H1 (cell line): ENCODE results near the gene KLHL26. TPM values are rescaled to one million over a fixed set of nuclear protein-coding genes. Genes with fewer than 3 reads are reported as not detected.

ENCODE experiments used
- CTCF ChIA-PET: fragments of 300-600 bp; sonication (Branson Sonifier 250); formaldehyde crosslinking; loops from one replicate; lab custom pipeline; 2021; ENCODE audit not compliant: partially characterized antibody; lab: Charles Lee
- POLR2A ChIA-PET: fragments of 300-600 bp; sonication (Branson Sonifier 250); formaldehyde crosslinking; loops from one replicate; lab custom pipeline; 2021; ENCODE audit warnings: inconsistent platforms; ENCODE audit not compliant: partially characterized antibody; lab: Charles Lee
- DNase-seq, 2 experiments: peaks; one replicate each; pipeline versions ENCODE4 v3.0.0 to v3.0.0-alpha.2; 2010 to 2022; ENCODE audit warnings: low spot score in 2 of 2, low read depth in 1 of 2, mixed read lengths in 1 of 2
- FAIRE-seq: peaks from 2 replicates; lab custom pipeline; 2011; peaks lifted over from hg19 to GRCh38; lab: Jason Lieb, UNC
- H2AFZ ChIP-seq: 2 replicates; pipeline ENCODE4 v1.8.1; 2012; ENCODE audit warnings: low read length, inconsistent platforms
- H2AK5ac ChIP-seq: 2 replicates; pipeline ENCODE4 v1.6.1; 2013; ENCODE audit warnings: low read depth, low read length
- H2BK120ac ChIP-seq: replicated peaks from 2 replicates; pipeline ENCODE3; 2013; ENCODE audit warnings: low read depth, low read length, inconsistent platforms
- H2BK12ac ChIP-seq: 2 replicates; pipeline ENCODE4 v1.6.1; 2013; ENCODE audit warnings: low read depth, low read length
- H2BK15ac ChIP-seq: 2 replicates; pipeline ENCODE4 v1.6.1; 2013; ENCODE audit warnings: low read length
- H2BK20ac ChIP-seq: 2 replicates; pipeline ENCODE4 v1.6.1; 2013; ENCODE audit warnings: low read length
- H2BK5ac ChIP-seq: 2 replicates; pipeline ENCODE4 v1.6.1; 2013; ENCODE audit warnings: low read depth, low read length
- H3K14ac ChIP-seq: 2 replicates; pipeline ENCODE4 v1.6.1; 2013; ENCODE audit warnings: inconsistent platforms; ENCODE audit not compliant: insufficient read length
- H3K18ac ChIP-seq: 2 replicates; pipeline ENCODE4 v1.6.1; 2013; ENCODE audit warnings: low read length; ENCODE audit errors: extremely low read depth
- H3K23ac ChIP-seq: 2 replicates; pipeline ENCODE4 v1.6.1; 2013; ENCODE audit warnings: inconsistent platforms; ENCODE audit not compliant: insufficient read length
- H3K23me2 ChIP-seq: 2 replicates; pipeline ENCODE4 v1.6.1; 2013; ENCODE audit warnings: low read depth, low read length
- H3K27ac ChIP-seq: 2 replicates; pipeline ENCODE4 v1.6.1; 2011; ENCODE audit warnings: low read depth, low read length, inconsistent platforms
- H3K27me3 ChIP-seq, 4 experiments: replicated peaks in 1 of 4; 1 replicate in 1 of 4; 2 replicates in 3 of 4; pipeline versions ENCODE4 v1.6.1 to v1.8.1; 2011 to 2013; ENCODE audit warnings: low read length in 3 of 4, mild to moderate bottlenecking in 3 of 4, inconsistent platforms in 2 of 4, mixed read lengths in 2 of 4, moderate library complexity in 1 of 4; ENCODE audit not compliant: control insufficient read depth in 3 of 4, insufficient read depth in 3 of 4; ENCODE audit errors: extremely low read depth in 1 of 4
- H3K36me3 ChIP-seq, 4 experiments: 2 replicates each; pipeline versions ENCODE4 v1.6.1 to v1.8.1; 2011 to 2013; ENCODE audit warnings: mild to moderate bottlenecking in 4 of 4, low read length in 3 of 4, moderate library complexity in 2 of 4, control low read depth in 1 of 4, inconsistent platforms in 1 of 4; ENCODE audit not compliant: insufficient read depth in 4 of 4, control insufficient read depth in 2 of 4
- H3K4ac ChIP-seq: replicated peaks from 2 replicates; pipeline ENCODE3; 2013; ENCODE audit warnings: low read length, low read depth, mixed read lengths, inconsistent platforms; ENCODE audit not compliant: insufficient read length
- H3K4me1 ChIP-seq, 4 experiments: replicated peaks in 1 of 4; 1 replicate in 1 of 4; 2 replicates in 3 of 4; pipeline versions ENCODE4 v1.6.1 to v1.8.1; 2011 to 2013; ENCODE audit warnings: low read length in 3 of 4, inconsistent platforms in 2 of 4, mixed read lengths in 1 of 4; ENCODE audit not compliant: insufficient read depth in 4 of 4, control insufficient read depth in 3 of 4
- H3K4me2 ChIP-seq, 2 experiments: 2 replicates each; pipeline versions ENCODE4 v1.6.1 to v1.8.1; 2011 to 2013; ENCODE audit warnings: low read depth in 2 of 2, low read length in 2 of 2, control low read depth in 1 of 2, inconsistent platforms in 1 of 2, mild to moderate bottlenecking in 1 of 2; ENCODE audit not compliant: insufficient read depth in 1 of 2
- H3K4me3 ChIP-seq, 4 experiments: fragments of 200-600, 300-600 bp in 1 of 4; sonication (generic), shearing (Covaris generic), sonication (Bioruptor Twin) in 1 of 4; 2 replicates each; pipeline versions ENCODE4 v1.5.1 to v1.8.1; 2011 to 2016; ENCODE audit warnings: low read length in 4 of 4, low read depth in 3 of 4, control low read depth in 2 of 4, inconsistent platforms in 2 of 4, mild to moderate bottlenecking in 2 of 4, mixed read lengths in 1 of 4, moderate library complexity in 1 of 4; ENCODE audit not compliant: insufficient read depth in 2 of 4; ENCODE audit errors: extremely low read depth in 1 of 4
- H3K56ac ChIP-seq: replicated peaks from 2 replicates; pipeline ENCODE3; 2013; ENCODE audit warnings: low read depth, mild to moderate bottlenecking, mixed read lengths, low read length, inconsistent platforms; ENCODE audit not compliant: insufficient read length
- H3K79me1 ChIP-seq: 2 replicates; pipeline ENCODE4 v1.6.1; 2013; ENCODE audit warnings: low read depth, low read length, control low read depth
- H3K79me2 ChIP-seq, 2 experiments: 2 replicates each; pipeline versions ENCODE4 v1.6.1 to v1.8.1; 2012 to 2013; ENCODE audit warnings: low read length in 2 of 2, mild to moderate bottlenecking in 2 of 2, inconsistent platforms in 1 of 2; ENCODE audit not compliant: insufficient read depth in 2 of 2, control insufficient read depth in 1 of 2
- H3K9ac ChIP-seq, 4 experiments: replicated peaks in 1 of 4; 1 replicate in 1 of 4; 2 replicates in 3 of 4; pipeline versions ENCODE4 v1.6.1 to v1.8.1; 2011 to 2013; ENCODE audit warnings: low read depth in 3 of 4, low read length in 3 of 4, control low read depth in 2 of 4, mild to moderate bottlenecking in 2 of 4, moderate library complexity in 2 of 4, inconsistent platforms in 1 of 4; ENCODE audit errors: extremely low read depth in 1 of 4
- H3K9me3 ChIP-seq, 2 experiments: 2 replicates each; pipeline versions ENCODE4 v1.6.1 to v1.8.1; 2012 to 2013; ENCODE audit warnings: mild to moderate bottlenecking in 2 of 2, moderate library complexity in 2 of 2, control low read depth in 1 of 2, inconsistent platforms in 1 of 2, low read depth in 1 of 2, low read length in 1 of 2, mixed read lengths in 1 of 2; ENCODE audit not compliant: insufficient read depth in 2 of 2
- H4K20me1 ChIP-seq, 2 experiments: replicated peaks in 1 of 2; 2 replicates each; pipeline versions ENCODE3 to v1.8.1; 2011 to 2013; ENCODE audit warnings: inconsistent platforms in 2 of 2, low read length in 2 of 2, mild to moderate bottlenecking in 1 of 2; ENCODE audit not compliant: insufficient read depth in 2 of 2, control insufficient read depth in 1 of 2
- H4K5ac ChIP-seq: 2 replicates; pipeline ENCODE4 v1.6.1; 2013; ENCODE audit warnings: low read length, low read depth, mixed read lengths, inconsistent platforms; ENCODE audit not compliant: insufficient read length
- H4K8ac ChIP-seq: 2 replicates; pipeline ENCODE4 v1.8.0; 2013; ENCODE audit warnings: mild to moderate bottlenecking, moderate library complexity, low read length, inconsistent platforms; ENCODE audit not compliant: insufficient read depth; ENCODE audit errors: extremely low read depth
- H4K91ac ChIP-seq: replicated peaks from 2 replicates; pipeline ENCODE3; 2013; ENCODE audit warnings: low read length, mixed read lengths, inconsistent platforms; ENCODE audit not compliant: insufficient read length
- CBX8 ChIP-seq: fragments of 300-800, 300-1000 bp; sonication (generic); IDR thresholded peaks from 2 replicates; pipeline ENCODE4 v1.7.1; 2016; ENCODE audit warnings: low read depth, low read length, borderline replicate concordance
- HDAC6 ChIP-seq: IDR thresholded peaks from one replicate; pipeline ENCODE4 v1.7.1; 2012; ENCODE audit warnings: low read depth, mild to moderate bottlenecking, inconsistent platforms, low read length, moderate library complexity
- POLR2A ChIP-seq, 2 experiments: IDR thresholded peaks; 1 replicate in 1 of 2; 2 replicates in 1 of 2; pipeline ENCODE4 v1.6.1; 2011; ENCODE audit warnings: low read depth in 2 of 2, low read length in 2 of 2, mild to moderate bottlenecking in 2 of 2; ENCODE audit errors: control extremely low read depth in 1 of 2
- WGBS, 2 experiments: shearing (Covaris generic) in 1 of 2; methylation state at CpG; one replicate each; pipeline versions ENCODE4 v1.1.6 to v1.1.7; 2013 to 2015; ENCODE audit warnings: low lambda C conversion rate in 2 of 2, mixed read lengths in 2 of 2, inconsistent platforms in 1 of 2, low coverage in 1 of 2, missing lambda C conversion rate in 1 of 2; ENCODE audit not compliant: insufficient replicate concordance in 2 of 2, insufficient coverage in 1 of 2, insufficient read length in 1 of 2; ENCODE audit errors: extremely low coverage in 1 of 2, missing lambda C conversion rate in 1 of 2; 5-methylcytosine and 5-hydroxymethylcytosine counted together
- polyA plus RNA-seq, 7 experiments: library from polyadenylated mRNA; depleted of rRNA in 3 of 7; stranded (reverse) in 5 of 7; unstranded in 2 of 7; fragments of >200 nt in 5 of 7; fragments of 200-250 nt in 2 of 7; gene quantifications; 1 replicate in 5 of 7; 2 replicates in 1 of 7; 4 replicates in 1 of 7; pipeline versions ENCODE4 v1.2.1 to v1.2.3, GENCODE V29; 2011 to 2013; ENCODE audit warnings: missing spikeins in 2 of 7, mixed read lengths in 2 of 7
- total RNA-seq: library from RNA; stranded (reverse); fragmentation: NEBNext Ultra II Directional; extraction: Animal tissue kit (Norgen Biotek cat#: 25700); gene quantifications from 2 replicates; pipeline ENCODE4 v1.2.1, GENCODE V29; 2021

Gene KLHL26
- total and polyA plus RNA-seq, 2 of the 8 experiments (the other 6 are each of a cell fraction or from before 2014, with no cell fraction given), result 2.2 to 8.8 TPM

DNA sequence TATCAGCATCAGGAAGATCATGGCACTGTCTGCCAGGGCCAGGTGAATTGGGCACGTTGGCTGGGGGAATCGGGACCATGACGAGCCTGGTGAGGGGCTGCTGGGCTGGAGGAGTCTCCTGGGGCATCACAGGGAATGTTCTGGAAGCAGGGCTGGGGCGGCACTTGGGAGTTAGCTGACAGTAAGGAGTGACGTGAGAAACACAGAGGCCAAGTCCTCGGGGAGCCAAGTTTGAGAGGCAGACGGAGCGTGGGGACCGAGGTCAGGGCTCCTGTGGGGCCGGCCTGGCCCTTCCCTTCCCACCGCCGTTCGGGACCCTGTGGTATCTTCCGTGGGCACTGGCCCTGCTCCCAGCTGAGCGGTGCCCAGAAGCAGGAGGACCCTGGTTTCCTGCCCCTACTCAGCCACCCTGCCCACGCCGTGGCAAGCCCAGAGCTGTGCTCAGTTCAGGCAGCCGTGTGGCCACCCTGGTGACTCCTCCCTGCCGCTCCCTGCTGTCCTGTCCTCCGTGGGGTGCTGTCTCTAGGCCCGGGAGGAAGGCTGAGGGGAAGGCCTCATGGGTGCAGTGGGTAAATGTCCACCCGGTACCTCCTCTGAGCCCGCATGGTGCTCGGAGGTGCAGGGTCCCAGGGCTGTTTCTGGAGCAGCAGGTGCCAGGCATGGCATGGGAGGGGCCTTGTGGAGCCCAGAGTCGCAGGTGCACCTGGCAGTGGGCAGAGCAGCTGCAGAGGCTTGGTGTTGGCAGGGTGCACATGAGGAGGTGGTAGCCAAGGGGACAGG, 71.8 kb downstream of the KLHL26 start:
- Histone ChIP-seq H3K4me3 (no peak overlapping the region), H3K56ac (no peak overlapping the region), H3K4me2 (no peak overlapping the region), H2BK20ac (no peak overlapping the region), H2BK120ac (no peak overlapping the region), H3K18ac (no peak overlapping the region), H2BK15ac (no peak overlapping the region), H2AFZ (no peak overlapping the region), H4K20me1 (peaks cover 11 to 27% of the 10 kb centered on the region in 2 experiments), H3K27ac (no peak overlapping the region), H2BK12ac (0 out of 2 replicates have a peak overlapping the region, but pooled peaks have one; percentile 9), H4K91ac (no peak overlapping the region), H3K4me1 (no peaks in the 10 kb centered on the region; a peak in 2 of 7 replicates), H2BK5ac (no peak overlapping the region; the same call in 1 of the 2 replicates), H4K5ac (no peak overlapping the region), H3K23ac (no peak overlapping the region), H4K8ac (peak overlapping the region; percentile 25), H3K9ac (no peak overlapping the region), H3K23me2 (no peaks in the 10 kb centered on the region), H3K4ac (no peak overlapping the region), H2AK5ac (peak overlapping the region; percentile 53; the same call in 1 of the 2 replicates), H3K9me3 (no peaks in the 10 kb centered on the region), H3K79me2 (peaks cover 0 to 11% of the 10 kb centered on the region in 2 experiments; a peak in 1 of 4 replicates), H3K27me3 (no peaks in the 10 kb centered on the region), H3K14ac (no peak overlapping the region), H3K79me1 (peaks cover 6% of the 10 kb centered on the region), H3K36me3 (no peaks in the 10 kb centered on the region)
- POLR2A ChIA-PET, result no interaction called here
- no peak for FAIRE-seq
- WGBS, 2 experiments, result 88% methylated on average over 22 of the region's 25 CpGs; no CpG with 5 or more reads in 1 of the 2 experiments
- no peak for DNase-seq
- CTCF ChIA-PET, result interaction anchor here (0.5 kb wide), 1 partner anchor 18 kb away, joined by 3 read pairs; no protein-coding TSS in a partner anchor
- no peak for TF ChIP-seq HDAC6
- no peak for TF ChIP-seq CBX8
- TF ChIP-seq POLR2A (IDR thresholded peaks at IDR 0.05; ENCODE audit: control extremely low read depth in 1 of 2, low read depth in 2 of 2, low read length in 2 of 2), result no peak
